GM12878 (cell line): ENCODE results near the gene GPR68. TPM values are rescaled to one million over a fixed set of nuclear protein-coding genes. Genes with fewer than 3 reads are reported as not detected.

Experiments
- ATAC-seq: fragments of 200-7000 bp; cut with Tn5 transposase; 3 replicates; pipeline ENCODE4 v1.9.1; 2020; ENCODE audit warnings: mild to moderate bottlenecking, moderate library complexity
- BruUV-seq: library from RNA; stranded (reverse); fragments of 400-500 nt; replicated peaks from 2 replicates; lab custom pipeline; 2021; lab: Mats Ljungman, UMichigan
- CTCF ChIA-PET: fragments of 300-600 bp; sonication (Branson Sonifier 250); formaldehyde crosslinking; extraction: SDS; loops from one replicate; lab custom pipeline; 2021; ENCODE audit warnings: inconsistent platforms; lab: Yijun Ruan, JAX
- POLR2A ChIA-PET: fragments of 350-600 bp; formaldehyde crosslinking; extraction: SDS; loops from one replicate; lab custom pipeline; 2021; ENCODE audit warnings: inconsistent platforms; lab: Charles Lee
- RAD21 ChIA-PET: fragments of 300-600 bp; sonication (Branson Sonifier 250); formaldehyde crosslinking; loops from one replicate; lab custom pipeline; 2023; ENCODE audit warnings: antibody characterized with exemption; ENCODE audit not compliant: unreplicated experiment; lab: Charles Lee
- SMC1A ChIA-PET: fragments of 300-600 bp; sonication (Branson Sonifier 250); formaldehyde crosslinking; loops from one replicate; lab custom pipeline; 2023; ENCODE audit not compliant: unreplicated experiment, uncharacterized antibody; lab: Charles Lee
- DNase-seq: peaks from one replicate; pipeline ENCODE4 v3.0.0-alpha.2; 2011; ENCODE audit warnings: low read depth, low spot score
- FAIRE-seq: peaks from 3 replicates; lab custom pipeline; 2011; peaks lifted over from hg19 to GRCh38; lab: Jason Lieb, UNC
- H2AFZ ChIP-seq: 2 replicates; pipeline ENCODE4 v1.6.0; 2011; ENCODE audit warnings: low read depth, low read length, control low read depth; ENCODE audit not compliant: control insufficient read depth
- H3K27ac ChIP-seq: 2 replicates; pipeline ENCODE4 v1.5.1; 2011; ENCODE audit warnings: control low read depth; ENCODE audit not compliant: control insufficient read depth, insufficient read depth
- H3K27me3 ChIP-seq, 2 experiments: replicated peaks in 1 of 2; 2 replicates each; pipeline versions ENCODE4 v1.6.0 to v1.6.1; 2011; ENCODE audit warnings: low read length in 1 of 2; ENCODE audit not compliant: control insufficient read depth in 2 of 2, insufficient read depth in 2 of 2
- H3K36me3 ChIP-seq, 2 experiments: 2 replicates each; pipeline ENCODE4 v1.5.1; 2011; ENCODE audit warnings: low read length in 1 of 2; ENCODE audit not compliant: control insufficient read depth in 2 of 2, insufficient read depth in 2 of 2
- H3K4me1 ChIP-seq: 2 replicates; pipeline ENCODE4 v1.6.1; 2011; ENCODE audit warnings: mild to moderate bottlenecking, low read length, moderate library complexity, mixed read lengths; ENCODE audit not compliant: control insufficient read depth, insufficient read depth
- H3K4me2 ChIP-seq: 2 replicates; pipeline ENCODE4 v1.6.0; 2011; ENCODE audit warnings: control low read depth; ENCODE audit not compliant: control insufficient read depth, insufficient read depth
- H3K4me3 ChIP-seq: fragments of 200-600 bp; sonication (generic); 2 replicates; pipeline ENCODE4 v1.5.1; 2016
- H3K79me2 ChIP-seq: 2 replicates; pipeline ENCODE4 v1.6.0; 2011; ENCODE audit warnings: low read length; ENCODE audit not compliant: control insufficient read depth, insufficient read depth
- H3K9ac ChIP-seq: 2 replicates; pipeline ENCODE4 v1.8.0; 2011; ENCODE audit warnings: low read length, control low read depth, mixed read lengths; ENCODE audit not compliant: control insufficient read depth, insufficient read depth
- H3K9me3 ChIP-seq: replicated peaks from 3 replicates; pipeline ENCODE4 v1.5.1; 2011; ENCODE audit warnings: mild to moderate bottlenecking, low read length; ENCODE audit not compliant: control insufficient read depth, insufficient read depth
- H4K20me1 ChIP-seq: 2 replicates; pipeline ENCODE4 v1.6.0; 2011; ENCODE audit not compliant: control insufficient read depth, insufficient read depth
- IRF3 ChIP-seq: fragments of 450-650 bp; IDR thresholded peaks from 2 replicates; pipeline ENCODE4 v1.6.1; 2014; ENCODE audit warnings: mild to moderate bottlenecking
- RELA ChIP-seq: fragments of 450-650 bp; IDR thresholded peaks from 2 replicates; pipeline ENCODE4 v1.8.0; 2014; ENCODE audit warnings: borderline replicate concordance; ENCODE audit not compliant: partially characterized antibody
- ZSCAN29 ChIP-seq: fragments of 450-650 bp; IDR thresholded peaks from 2 replicates; pipeline ENCODE4 v1.6.1; 2017; ENCODE audit warnings: mild to moderate bottlenecking, moderate library complexity
- WGBS: methylation state at CpG from one replicate; pipeline ENCODE4 v1.1.6; 2016; ENCODE audit warnings: low lambda C conversion rate; ENCODE audit not compliant: insufficient replicate concordance, insufficient coverage; ENCODE audit errors: missing lambda C conversion rate; 5-methylcytosine and 5-hydroxymethylcytosine counted together
- in situ Hi-C: fragments of 300-500 bp; cut with MboI; formaldehyde crosslinking; loops from 9 replicates; pipeline ENCODE4 v1.14.3; 2018; ENCODE audit warnings: mixed read lengths
- intact Hi-C: fragments of 100-400 bp; cut with micrococcal nuclease; formaldehyde crosslinking; loops from one replicate; pipeline ENCODE4 v1.14.2; 2022; ENCODE audit not compliant: unreplicated experiment
- polyA plus RNA-seq, 11 experiments: library from polyadenylated mRNA; depleted of rRNA in 4 of 11; unstranded in 6 of 11; stranded (reverse) in 5 of 11; fragments of >200 nt; fragmentation: Nextera tagmentation in 4 of 11; fragmentation: Illumina TruSeq in 1 of 11; extraction: Ambion mirVana in 4 of 11; extraction: Trizol in 1 of 11; gene quantifications; 1 replicate in 1 of 11; 2 replicates in 10 of 11; pipeline versions ENCODE4 v1.2.1 to v1.2.3, GENCODE V29; 2011 to 2016; ENCODE audit warnings: inconsistent platforms in 2 of 11, missing spikeins in 2 of 11, low read depth in 1 of 11
- total RNA-seq, 4 experiments: library from RNA; depleted of rRNA in 3 of 4; stranded (reverse); fragments of >200 nt in 3 of 4; fragmentation: Illumina TruSeq in 1 of 4; extraction: Trizol in 1 of 4; gene quantifications; 2 replicates each; pipeline versions ENCODE4 v1.2.1 to v1.2.3, GENCODE V29; 2013 to 2021

GPR68 gene
- total and polyA plus RNA-seq, 10 of the 15 experiments (the other 5 are each of a cell fraction or from before 2014, with no cell fraction given): 0.06 to 3.4 (median 1.8) TPM

DNA sequence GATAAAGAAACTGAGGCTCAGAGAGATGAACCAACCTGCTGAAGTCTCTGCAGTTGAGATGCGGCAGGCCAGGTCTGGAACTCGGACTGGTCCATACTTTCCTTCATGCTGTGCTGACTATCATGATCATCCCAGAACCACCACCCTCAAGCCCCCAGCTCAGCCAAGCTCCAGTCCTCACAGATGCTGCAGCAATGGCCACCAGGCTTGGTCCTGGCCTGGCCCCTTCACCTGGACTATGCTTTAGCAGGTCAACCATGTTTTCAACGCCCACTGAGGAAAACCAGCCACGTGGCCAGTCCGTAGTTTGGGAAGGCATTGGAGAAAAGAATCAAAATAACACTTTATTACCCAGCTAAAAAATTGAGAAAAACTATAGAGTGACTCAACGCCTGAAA is 1.4 kb downstream of the GPR68 start (continued):
- TF ChIP-seq IRF3 (no peak), ZSCAN29 (no peak)
- TF ChIP-seq, all 136 proteins: peak for 5

- 3% methylated on average over 4 of the region's 4 CpGs for WGBS
- Histone ChIP-seq H3K36me3 (no peaks in the 10 kb centered on the region; a peak in 1 of 4 replicates), H2AFZ (no peak overlapping the region), H3K27ac (peak overlapping the region; percentile 86), H3K27me3 (no peaks in the 10 kb centered on the region), H3K9me3 (no peaks in the 10 kb centered on the region), H3K4me2 (peak overlapping the region; percentile 83), H4K20me1 (no peaks in the 10 kb centered on the region), H3K4me3 (peak overlapping the region; percentile 62), H3K4me1 (peaks cover 39% of the 10 kb centered on the region), H3K79me2 (peaks cover 17% of the 10 kb centered on the region), H3K9ac (peak overlapping the region; percentile 55)
- ChIA-PET CTCF (interaction anchor here (0.6 to 6.5 kb wide), 6 partner anchors 10 to 68 kb away, joined by 3 to 59 read pairs (median 10); no protein-coding TSS in a partner anchor), RAD21 (interaction anchor here (0.6 to 5.2 kb wide), 11 partner anchors 9 to 337 kb away, joined by 3 to 90 read pairs (median 5); no protein-coding TSS in a partner anchor), SMC1A (interaction anchor here (0.5 to 9.8 kb wide), 15 partner anchors 10 to 184 kb away, joined by 3 to 142 read pairs (median 4); partner anchors contain the start of gene DGLUCY), POLR2A (interaction anchor here (0.8 to 5.9 kb wide), 5 partner anchors 8 to 173 kb away, joined by 3 to 108 read pairs (median 5); no protein-coding TSS in a partner anchor)
- TF ChIP-seq RELA: no peak
- intact Hi-C loops (loop anchor here (1.0 to 5.0 kb wide), 2 partner anchors 14 to 175 kb away; partner anchors contain the start of gene CCDC88C), in situ Hi-C loops (no loop called here)
- FAIRE-seq (no peak), DNase-seq (no peak), ATAC-seq (peak; percentile 2)
- TSS peak; percentile 65 for BruUV-seq
These were observed 1.9 kb downstream of the GPR68 start for GRCh38 chr14:91242635-91243034.
